K562 (cell line): ENCODE results near the gene RBBP5. TPM values are rescaled to one million over a fixed set of nuclear protein-coding genes. Genes with fewer than 3 reads are reported as not detected.

Experiments used
- ATAC-seq: fragments of 200-7000 bp; cut with Tn5 transposase; 3 replicates; pipeline ENCODE4 v1.9.1; 2020; ENCODE audit warnings: moderate library complexity
- BruUV-seq: library from RNA; stranded (reverse); fragments of 400-500 nt; replicated peaks from 2 replicates; lab custom pipeline; 2021; lab: Mats Ljungman, UMichigan
- CTCF ChIA-PET: fragments of 300-600 bp; formaldehyde crosslinking; extraction: SDS; loops from one replicate; lab custom pipeline; 2021; ENCODE audit warnings: low intra/inter-chr PET ratio; lab: Yijun Ruan, JAX
- POLR2A ChIA-PET: fragments of 300-600, 350-650 bp; sonication (Branson Sonifier 250); formaldehyde crosslinking; extraction: SDS; loops from one replicate; lab custom pipeline; 2021; ENCODE audit warnings: antibody characterized with exemption, inconsistent platforms; lab: Yijun Ruan, JAX
- DNase-seq, 4 experiments: peaks; one replicate each; pipeline versions ENCODE4 v3.0.0 to v3.0.0-alpha.2; 2011 to 2018; ENCODE audit warnings: low spot score in 3 of 4, mixed read lengths in 3 of 4; ENCODE audit errors: extremely low read depth in 1 of 4
- FAIRE-seq: peaks from 2 replicates; lab custom pipeline; 2011; peaks lifted over from hg19 to GRCh38; lab: Jason Lieb, UNC
- H2AFZ ChIP-seq: 2 replicates; pipeline ENCODE4 v1.6.0; 2011; ENCODE audit warnings: low read depth, low read length, control low read depth, inconsistent platforms
- H3K27ac ChIP-seq: fragments of 200-600 bp; 3 replicates; pipeline ENCODE4 v1.8.0; 2011; ENCODE audit warnings: low read depth, mild to moderate bottlenecking, control low read depth, inconsistent platforms, low read length, moderate library complexity, mixed read lengths; ENCODE audit errors: extremely low read depth
- H3K27me3 ChIP-seq, 2 experiments: fragments of 300-600 bp in 1 of 2; 2 replicates in 1 of 2; 3 replicates in 1 of 2; pipeline versions ENCODE4 v1.6.0 to v1.8.0; 2011; ENCODE audit warnings: inconsistent platforms in 2 of 2, low read length in 2 of 2, mild to moderate bottlenecking in 1 of 2, mixed read lengths in 1 of 2, moderate library complexity in 1 of 2; ENCODE audit not compliant: control insufficient read depth in 2 of 2, insufficient read depth in 2 of 2
- H3K36me3 ChIP-seq: fragments of 300-600 bp; 3 replicates; pipeline ENCODE4 v1.8.0; 2011; ENCODE audit warnings: mild to moderate bottlenecking, low read length, inconsistent platforms; ENCODE audit not compliant: control insufficient read depth, insufficient read depth
- H3K4me1 ChIP-seq, 2 experiments: fragments of 200-600 bp in 1 of 2; replicated peaks in 1 of 2; 2 replicates in 1 of 2; 3 replicates in 1 of 2; pipeline versions ENCODE4 v1.5.1 to v1.8.0; 2011; ENCODE audit warnings: inconsistent platforms in 2 of 2, low read length in 2 of 2, mild to moderate bottlenecking in 1 of 2, mixed read lengths in 1 of 2, moderate library complexity in 1 of 2; ENCODE audit not compliant: control insufficient read depth in 2 of 2, insufficient read depth in 2 of 2
- H3K4me2 ChIP-seq: 2 replicates; pipeline ENCODE4 v1.6.1; 2011; ENCODE audit warnings: low read length, control low read depth, inconsistent platforms, mixed read lengths; ENCODE audit not compliant: insufficient read depth
- H3K4me3 ChIP-seq: fragments of 200-600 bp; sonication (generic), shearing (Covaris generic); 2 replicates; pipeline ENCODE4 v1.5.1; 2016; ENCODE audit warnings: control low read depth, inconsistent platforms
- H3K79me2 ChIP-seq: fragments of 200-600 bp; 3 replicates; pipeline ENCODE4 v1.8.0; 2011; ENCODE audit warnings: low read length, inconsistent platforms; ENCODE audit not compliant: control insufficient read depth, insufficient read depth
- H3K9ac ChIP-seq, 2 experiments: 2 replicates each; pipeline versions ENCODE4 v1.6.0 to v1.6.1; 2011; ENCODE audit warnings: low read depth in 2 of 2, low read length in 2 of 2, control low read depth in 1 of 2, inconsistent platforms in 1 of 2, mild to moderate bottlenecking in 1 of 2, mixed read lengths in 1 of 2; ENCODE audit not compliant: insufficient read depth in 1 of 2
- H3K9me1 ChIP-seq: one replicate; pipeline ENCODE4 v1.6.0; 2011; ENCODE audit warnings: inconsistent platforms, mild to moderate bottlenecking, low read length, moderate library complexity; ENCODE audit not compliant: control insufficient read depth, insufficient read depth
- H3K9me3 ChIP-seq: replicated peaks from 2 replicates; pipeline ENCODE4 v1.5.1; 2011; ENCODE audit warnings: low read depth, low read length, inconsistent platforms; ENCODE audit not compliant: control insufficient read depth, insufficient read depth
- H4K20me1 ChIP-seq: replicated peaks from 2 replicates; pipeline ENCODE4 v1.6.1; 2011; ENCODE audit warnings: low read length, inconsistent platforms, mixed read lengths; ENCODE audit not compliant: control insufficient read depth, insufficient read depth
- ATF1 ChIP-seq, 2 experiments: fragments of 450-650 bp in 1 of 2; IDR thresholded peaks; 2 replicates each; pipeline ENCODE4 v1.6.1; 2016; ENCODE audit warnings: missing compliant biosample characterization in 1 of 2, missing genetic modification characterization in 1 of 2
- CBX1 ChIP-seq: sonication (generic); IDR thresholded peaks from 2 replicates; pipeline ENCODE4 v1.6.1; 2016; ENCODE audit warnings: antibody characterized with exemption, low read depth, mild to moderate bottlenecking
- CHD4 ChIP-seq: fragments of 200-600 bp; sonication (generic); IDR thresholded peaks from 3 replicates; pipeline ENCODE4 v1.6.1; 2012; ENCODE audit warnings: low read depth, mild to moderate bottlenecking, mixed read lengths, low read length, inconsistent platforms; ENCODE audit not compliant: insufficient read depth, insufficient replicate concordance, poor library complexity, severe bottlenecking
- ETV5 ChIP-seq: sonication (generic); formaldehyde crosslinking; IDR thresholded peaks from 2 replicates; pipeline ENCODE4 v1.4.0; 2020; ENCODE audit warnings: low read depth, mild to moderate bottlenecking, missing genetic modification reagents
- FOXA1 ChIP-seq: fragments of 450-650 bp; IDR thresholded peaks from 2 replicates; pipeline ENCODE4 v1.6.1; 2016; ENCODE audit warnings: mild to moderate bottlenecking, borderline replicate concordance
- HBP1 ChIP-seq: fragments of 450-650 bp; formaldehyde crosslinking; IDR thresholded peaks from 2 replicates; pipeline ENCODE4 v1.4.0; 2022; ENCODE audit warnings: missing genetic modification characterization
- HNRNPK ChIP-seq: fragments of 200-400 bp; formaldehyde crosslinking; IDR thresholded peaks from one replicate; pipeline ENCODE4 v1.6.1; 2018; ENCODE audit warnings: mild to moderate bottlenecking, low read depth, low read length; ENCODE audit not compliant: poor library complexity, severe bottlenecking
- ZNF232 ChIP-seq: sonication (generic); formaldehyde crosslinking; IDR thresholded peaks from 2 replicates; pipeline ENCODE4 v1.8.0; 2022; ENCODE audit warnings: mild to moderate bottlenecking, missing genetic modification reagents
- WGBS: fragments of 100-300 bp; shearing (Covaris generic); methylation state at CpG from one replicate; pipeline ENCODE4 v1.1.6; 2016; ENCODE audit warnings: low coverage, mixed read lengths; ENCODE audit not compliant: insufficient coverage; ENCODE audit errors: missing lambda C conversion rate; 5-methylcytosine and 5-hydroxymethylcytosine counted together
- in situ Hi-C: fragments of 300-500 bp; cut with MboI; formaldehyde crosslinking; loops from 4 replicates; pipeline ENCODE4 v1.15.0; 2018; ENCODE audit warnings: inconsistent platforms, mixed read lengths
- intact Hi-C: fragments of 100-400 bp; cut with micrococcal nuclease; formaldehyde crosslinking; loops from 2 replicates; pipeline ENCODE4 v1.14.2; 2022
- polyA plus RNA-seq, 8 experiments: library from polyadenylated mRNA; depleted of rRNA in 4 of 8; stranded (reverse) in 5 of 8; unstranded in 3 of 8; fragments of >200 nt; fragmentation: Nextera tagmentation in 2 of 8; fragmentation: Illumina TruSeq in 1 of 8; extraction: Ambion mirVana in 2 of 8; extraction: Trizol in 1 of 8; gene quantifications; 2 replicates each; pipeline versions ENCODE4 v1.2.1 to v1.2.3, GENCODE V29; 2011 to 2014; ENCODE audit warnings: inconsistent platforms in 1 of 8, missing spikeins in 1 of 8
- total RNA-seq, 7 experiments: library from RNA; depleted of rRNA in 6 of 7; stranded (reverse); fragments of >200 nt in 6 of 7; fragmentation: Illumina TruSeq in 2 of 7; extraction: Trizol in 2 of 7; gene quantifications; 2 replicates each; pipeline versions ENCODE4 v1.2.1 to v1.2.3, GENCODE V29; 2011 to 2021; ENCODE audit warnings: low replicate concordance in 1 of 7

RBBP5 gene
- total and polyA plus RNA-seq, 9 of the 15 experiments (the other 6 are each of a cell fraction or from before 2014, with no cell fraction given) = 17.2 to 37.4 (median 28.4) TPM

DNA sequence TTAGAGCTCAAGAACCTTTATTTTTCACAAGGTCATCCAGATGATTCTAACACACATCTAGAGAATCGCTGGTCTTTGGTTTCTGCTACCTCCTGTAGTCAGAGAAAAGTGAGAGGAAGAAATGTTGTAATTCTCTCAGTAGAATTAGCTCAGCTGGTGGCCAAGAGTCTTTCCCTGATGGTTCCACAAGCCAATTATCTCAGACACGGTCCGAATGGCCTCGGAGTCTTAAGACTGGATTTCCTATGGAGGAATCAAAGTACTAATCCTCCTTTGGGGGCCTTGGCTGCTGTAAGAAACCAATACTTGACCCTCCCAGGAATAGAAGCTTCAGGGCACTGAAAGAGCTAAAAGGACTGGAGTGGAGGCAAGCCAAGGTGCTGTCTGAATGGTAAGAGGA is 39.3 kb downstream of the RBBP5 start:
- no peak overlapping the region for H2AFZ ChIP-seq
- intact Hi-C loops (no loop called here), in situ Hi-C loops (no loop called here)
- H3K36me3 ChIP-seq = peaks cover 33% of the 10 kb centered on the region
- H3K9me3 ChIP-seq = no peaks in the 10 kb centered on the region
- ATAC-seq = no peak
- H3K9me1 ChIP-seq = no peaks in the 10 kb centered on the region
- no peak overlapping the region for H3K4me3 ChIP-seq
- no TSS peak for BruUV-seq
- no peaks in the 10 kb centered on the region for H3K79me2 ChIP-seq
- no peak for DNase-seq
- CTCF ChIA-PET = no interaction called here
- H3K4me2 ChIP-seq = no peak overlapping the region
- no peak for TF ChIP-seq ETV5 (CRISPR knock-in tag)
- TF ChIP-seq ATF1 (CRISPR knock-in tag; IDR thresholded peaks at IDR 0.05) = no peak
- no peak for TF ChIP-seq ATF1 (tag; IDR thresholded peaks at IDR 0.05)
- H3K4me1 ChIP-seq = no peaks in the 10 kb centered on the region
- 69% methylated on average over 4 of the region's 4 CpGs for WGBS
- FAIRE-seq = no peak
- POLR2A ChIA-PET = interaction anchor here (0.5 to 2.0 kb wide), 8 partner anchors 8 to 1052 kb away, joined by 3 to 6 read pairs (median 4); partner anchors contain the start of gene RBBP5
- no peaks in the 10 kb centered on the region for H3K27me3 ChIP-seq
- H3K27ac ChIP-seq = no peak overlapping the region
- H3K9ac ChIP-seq = no peak overlapping the region
- peaks cover 4% of the 10 kb centered on the region; the same call in 1 of the 2 replicates for H4K20me1 ChIP-seq

DNA sequence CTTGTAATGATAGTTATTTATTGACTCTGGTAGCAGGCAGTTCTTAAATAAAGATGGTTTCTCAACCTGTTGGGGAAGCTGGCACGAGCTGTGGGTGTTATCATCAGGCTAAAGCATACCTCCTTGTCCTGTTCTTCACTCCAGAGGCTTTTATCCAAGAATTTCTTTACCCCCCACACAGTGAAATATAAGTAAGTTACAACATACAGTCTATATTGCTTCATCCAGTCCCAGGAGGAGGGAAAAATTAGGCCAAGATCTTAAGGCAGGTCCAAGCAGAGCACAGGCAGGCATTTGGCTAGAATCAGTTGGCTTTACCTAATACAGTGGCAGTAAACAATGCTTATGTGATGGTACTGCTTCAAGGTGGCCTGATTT is 43.9 kb downstream of the RBBP5 start:
- no peak overlapping the region for H3K27ac ChIP-seq
- BruUV-seq = no TSS peak
- ATAC-seq = no peak
- in situ Hi-C loops (no loop called here), intact Hi-C loops (no loop called here)
- ChIA-PET POLR2A (interaction anchor here (0.6 to 0.7 kb wide), 2 partner anchors 172 to 244 kb away, joined by 3 to 4 read pairs; no protein-coding TSS in a partner anchor), CTCF (no interaction called here)
- no peaks in the 10 kb centered on the region for H3K9me3 ChIP-seq
- peaks cover 4 to 7% of the 10 kb centered on the region in 2 experiments; a peak in 1 of 5 replicates for H3K4me1 ChIP-seq
- peak in 1 of 4 experiments; percentile 2 for DNase-seq
- H3K9ac ChIP-seq = no peak overlapping the region
- H3K4me2 ChIP-seq = no peak overlapping the region
- H3K9me1 ChIP-seq = no peaks in the 10 kb centered on the region
- FAIRE-seq = no peak
- peaks cover 15 to 24% of the 10 kb centered on the region in 2 experiments; a peak in 4 of 5 replicates for H3K27me3 ChIP-seq
- H3K4me3 ChIP-seq = no peak overlapping the region
- 16% methylated on average over 1 of the region's 1 CpG for WGBS
- H3K79me2 ChIP-seq = no peaks in the 10 kb centered on the region
- TF ChIP-seq HNRNPK = no peak
- no peak for TF ChIP-seq CBX1
- TF ChIP-seq HBP1 (CRISPR knock-in tag) = no peak
- TF ChIP-seq CHD4 = no peak
- no peak for TF ChIP-seq ZNF232 (CRISPR knock-in tag)
- no peak for TF ChIP-seq FOXA1
- H2AFZ ChIP-seq = no peak overlapping the region
- H3K36me3 ChIP-seq = no peaks in the 10 kb centered on the region; the same call in 2 of the 3 replicates
- peaks cover 16% of the 10 kb centered on the region for H4K20me1 ChIP-seq
